A549 (cell line): Measurements from ENCODE around the gene ALB.

Experiments
- CTCF ChIP-seq: fragments of >200 bp; sonication (Bioruptor Twin); formaldehyde crosslinking; IDR thresholded peaks from 3 replicates; pipeline ENCODE4 v1.5.1; 2016
- FOSB ChIP-seq: fragments of 250-450 bp; sonication (Bioruptor Pico); IDR thresholded peaks from 2 replicates; pipeline ENCODE4 v1.5.0; 2020; ENCODE audit warnings: mild to moderate bottlenecking, moderate library complexity
- FOSL2 ChIP-seq, 2 experiments: fragments of 450-650 bp in 1 of 2; fragments of >200 bp in 1 of 2; sonication (Bioruptor Twin) in 1 of 2; formaldehyde crosslinking; IDR thresholded peaks; 2 replicates each; pipeline versions ENCODE4 v1.5.0 to v1.6.1; 2016 to 2020; ENCODE audit warnings: mild to moderate bottlenecking in 1 of 2, moderate library complexity in 1 of 2
- NFE2L2 ChIP-seq: fragments of 150-350 bp; conservative IDR thresholded peaks from 2 replicates; pipeline ENCODE4 v1.6.1; 2014; ENCODE audit warnings: low read length
- RFX5 ChIP-seq: fragments of 450-650 bp; IDR thresholded peaks from 2 replicates; pipeline ENCODE4 v1.7.1; 2014; ENCODE audit warnings: antibody characterized with exemption, mild to moderate bottlenecking, moderate library complexity
- ZC3H11A ChIP-seq: fragments of 450-650 bp; IDR thresholded peaks from 2 replicates; pipeline ENCODE4 v1.6.1; 2014; ENCODE audit warnings: antibody characterized with exemption, mild to moderate bottlenecking

GRCh38 chr4:73418677-73419076 lies 14.6 kb downstream of the ALB start:
- TF ChIP-seq FOSB (CRISPR knock-in tag) (no peak), RFX5 (no peak), ZC3H11A (no peak), CTCF (no peak), FOSL2 (IDR thresholded peaks at IDR 0.05) (no peak), FOSL2 (CRISPR knock-in tag; IDR thresholded peaks at IDR 0.05) (no peak), NFE2L2 (no peak)
